HG02571 (cell line): ENCODE results near the gene SPATA2.
"Not testable (repeated sequence)": the region's sequence is repeated elsewhere in the genome, so short reads cannot be mapped to it uniquely, and the experiment has no call there.

Source experiments
- ATAC-seq: cut with Tn5 transposase; IDR thresholded peaks from one replicate; pipeline ENCODE4 v1.9.1; 2021; ENCODE audit warnings: mild to moderate bottlenecking, moderate library complexity; ENCODE audit not compliant: unreplicated experiment

Gene SPATA2

DNA sequence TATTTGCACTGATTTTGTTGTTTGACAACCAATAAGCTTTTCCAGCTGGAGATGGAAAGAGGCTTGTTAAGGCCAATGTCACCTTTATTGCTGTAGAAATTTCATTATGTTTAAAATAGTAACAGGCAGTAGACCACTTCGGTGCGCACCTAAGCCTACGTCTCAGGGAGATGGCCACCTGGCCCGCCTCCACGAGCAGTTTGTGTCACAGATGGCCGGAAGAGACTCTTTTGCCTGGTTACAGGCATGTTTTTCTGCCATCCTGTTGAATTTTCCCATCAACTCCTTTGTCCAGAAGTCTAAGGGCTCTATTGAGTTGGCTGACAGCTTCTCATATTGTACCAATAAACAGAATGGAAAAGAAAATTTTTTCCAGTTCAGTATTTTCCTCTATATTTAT, 51.7 kb downstream of the SPATA2 start:
- ATAC-seq: no peak

DNA sequence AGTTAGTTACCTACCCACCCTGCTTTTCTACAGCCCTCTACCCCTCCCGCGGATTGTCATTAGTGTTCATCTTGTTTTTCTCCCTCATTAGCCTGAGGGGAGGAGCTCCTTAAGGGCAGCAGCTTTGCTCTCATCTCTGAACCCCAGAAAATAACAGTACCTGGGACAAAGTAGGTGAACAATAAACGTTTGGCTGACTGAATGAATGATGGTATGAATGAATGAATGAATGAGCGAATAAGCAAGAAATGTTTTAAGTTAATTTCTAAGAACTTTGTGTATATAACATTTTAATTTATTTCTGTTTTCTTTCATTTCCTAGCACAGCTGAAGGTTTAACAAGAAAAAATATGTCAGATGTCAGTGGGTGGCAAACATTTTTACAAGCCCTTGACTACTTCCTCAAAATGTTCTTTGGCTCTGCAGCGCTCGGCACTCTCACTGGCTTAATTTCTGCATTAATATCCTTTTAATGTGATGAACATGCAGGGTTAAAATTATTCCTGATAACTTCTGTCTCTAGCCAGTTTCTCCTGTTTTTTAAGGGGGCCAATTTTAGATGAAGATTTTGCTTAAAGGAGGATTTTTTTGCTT, 52.6 kb downstream of the SPATA2 start:
- ATAC-seq: no peak

DNA sequence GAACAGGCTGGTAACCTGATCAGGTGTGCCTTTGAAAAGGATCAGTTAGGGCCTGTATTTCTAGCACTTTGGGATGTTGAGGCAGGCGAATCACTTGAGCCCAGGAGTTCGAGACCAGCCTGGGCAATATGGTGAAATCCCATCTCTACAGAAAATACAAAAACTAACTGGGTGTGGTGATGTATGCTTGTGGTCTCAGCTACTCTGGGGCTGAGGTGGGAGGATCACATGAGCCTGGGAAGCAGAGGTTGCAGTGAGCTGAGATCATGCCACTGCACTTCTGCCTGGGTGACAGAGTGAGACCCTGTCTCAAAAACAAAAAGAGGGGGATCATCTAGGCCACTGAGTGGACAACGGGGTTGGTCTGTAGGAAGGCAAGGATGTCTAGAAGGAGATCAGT, 54.1 kb downstream of the SPATA2 start:
- ATAC-seq: not testable (repeated sequence)

DNA sequence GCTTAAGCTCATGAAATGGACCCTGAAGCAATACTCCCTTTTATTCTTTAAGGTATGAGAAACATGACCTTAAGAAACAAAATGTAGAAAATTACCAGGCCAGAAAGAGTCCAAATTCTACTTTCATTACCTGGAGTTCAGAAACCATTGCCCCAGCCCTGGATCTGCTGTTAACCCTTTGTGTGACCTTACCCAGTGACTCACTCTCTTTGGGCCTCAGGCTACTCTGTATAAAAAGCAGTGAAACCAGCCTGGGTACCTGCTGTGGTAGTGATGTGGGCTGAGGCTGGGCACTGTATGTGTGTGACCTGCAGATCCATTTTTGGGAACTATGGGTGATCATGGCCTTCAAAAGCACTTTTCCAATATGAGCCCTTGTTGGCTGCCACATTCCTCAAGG, 55.5 kb downstream of the SPATA2 start:
- ATAC-seq: no peak

DNA sequence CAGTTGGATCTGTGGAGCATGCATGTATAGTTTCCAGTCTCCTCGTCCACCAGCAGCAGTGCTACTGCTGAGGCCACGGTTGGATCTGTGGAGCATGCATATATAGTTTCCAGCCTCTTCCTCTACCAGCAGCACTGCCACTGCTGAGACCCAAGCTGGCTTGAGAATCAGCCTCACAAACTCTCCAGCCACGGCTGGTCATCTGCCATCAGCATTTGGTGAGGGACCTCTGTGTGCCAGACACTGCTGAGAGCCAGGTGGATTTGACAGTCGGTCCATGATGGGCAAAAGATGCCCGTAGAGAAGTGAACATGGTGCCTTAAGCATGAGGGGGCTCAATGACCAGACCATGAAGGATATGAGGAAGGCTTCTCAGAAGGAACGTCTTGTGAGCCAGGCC, 56.3 kb downstream of the SPATA2 start:
- no peak for ATAC-seq

DNA sequence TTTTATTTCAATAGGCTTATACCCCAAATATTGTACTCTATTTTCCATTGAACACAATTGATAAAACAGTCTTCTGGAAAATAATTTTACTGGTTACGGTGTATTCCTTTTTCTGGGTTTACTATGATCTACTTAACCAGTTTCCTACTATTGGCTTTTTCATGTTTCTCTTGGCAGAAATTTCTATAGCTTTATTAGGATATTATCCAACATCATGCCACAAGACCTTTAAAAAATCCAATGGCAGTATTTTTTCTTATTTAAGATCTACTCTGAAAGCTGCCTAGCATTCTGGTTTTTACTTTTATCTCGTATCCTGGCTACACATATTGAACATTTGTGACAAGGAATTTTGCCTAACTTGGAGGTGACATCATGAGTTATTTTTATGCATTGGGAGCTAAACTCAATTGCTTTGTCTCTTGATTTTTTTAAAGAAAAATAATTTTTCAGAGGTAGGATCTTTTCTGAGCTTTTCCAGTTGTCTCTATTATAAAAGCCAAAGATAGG, 57.2 kb downstream of the SPATA2 start:
- no peak for ATAC-seq

DNA sequence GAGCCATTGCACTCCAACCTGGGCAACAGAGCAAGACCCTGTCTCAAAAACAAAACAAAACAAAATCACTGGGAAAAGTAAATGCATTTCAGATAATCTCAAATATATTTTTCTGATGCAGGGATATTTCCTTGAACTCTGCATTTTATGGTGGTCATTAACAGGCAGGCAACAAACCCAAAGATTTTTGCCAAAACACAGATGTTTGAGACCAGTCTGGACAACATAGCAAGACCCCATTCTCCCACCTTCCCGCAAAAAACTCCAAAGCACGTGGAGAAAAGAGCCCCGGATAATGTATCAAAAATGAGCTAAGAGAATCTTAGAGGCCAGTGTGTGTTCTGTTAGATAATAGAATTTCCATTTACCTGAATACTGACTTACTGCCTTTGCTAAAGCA, 58.4 kb downstream of the SPATA2 start:
- no peak for ATAC-seq

DNA sequence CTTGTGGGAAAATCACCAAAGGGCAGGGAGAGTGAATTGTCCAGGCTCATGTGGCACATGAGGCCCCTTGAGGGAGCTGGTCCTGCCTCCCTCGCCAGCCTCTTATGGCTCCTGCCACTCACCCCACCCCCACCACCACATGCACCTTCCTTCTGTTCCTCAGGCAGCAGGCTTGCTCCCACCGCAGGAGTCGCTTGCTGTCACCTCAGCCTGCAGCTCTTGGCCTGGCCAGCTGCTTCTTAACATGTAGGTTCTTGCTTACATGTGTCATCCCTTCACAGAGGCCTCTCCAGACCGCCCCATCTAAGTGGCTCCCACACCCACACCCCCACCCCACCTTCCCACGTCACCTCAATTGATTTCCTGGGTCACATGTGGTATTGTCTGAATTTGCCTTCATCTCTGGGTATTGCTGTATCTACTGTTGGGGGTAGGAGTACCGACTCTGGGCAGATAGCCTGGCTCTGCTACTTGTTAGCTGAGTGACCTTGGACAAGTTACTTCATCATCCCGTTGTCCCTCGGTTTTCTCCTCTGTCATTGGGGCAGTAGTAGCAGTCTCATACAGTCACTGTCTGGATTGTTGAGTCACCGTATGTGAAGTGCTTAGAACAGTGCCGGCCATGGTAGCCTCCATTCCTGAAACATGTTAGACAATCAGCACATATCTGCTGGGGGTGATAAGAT, 61.0 kb downstream of the SPATA2 start:
- ATAC-seq: no peak

DNA sequence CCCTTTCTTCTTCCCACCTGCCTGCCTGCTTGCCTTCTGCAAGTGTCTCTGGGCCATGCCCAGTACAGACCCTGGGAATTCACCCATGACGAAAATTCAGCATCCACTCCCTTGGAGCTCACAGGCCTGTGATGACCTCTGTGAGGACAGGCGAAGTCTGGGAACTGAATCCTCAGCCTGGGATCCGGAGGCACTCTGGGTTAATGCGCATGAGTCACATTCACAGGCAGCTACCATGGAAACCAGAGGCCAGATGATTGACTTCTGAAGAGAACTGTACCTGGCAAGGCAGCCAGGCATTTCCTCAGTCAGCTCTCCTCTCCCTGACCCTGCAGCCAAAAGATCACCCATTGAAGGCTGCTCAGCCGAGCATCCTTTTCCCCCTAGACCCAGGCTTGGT, 61.7 kb downstream of the SPATA2 start:
- no peak for ATAC-seq
